ENCODE measurements around the gene HMGCLL1. TPM values are rescaled to one million over a fixed set of nuclear protein-coding genes. Genes with fewer than 3 reads are reported as not detected.

Gene HMGCLL1
- total RNA-seq, 6 experiments from 2014 or later: not detected

- TF ChIP-seq CTCF (IDR thresholded peaks at IDR 0.05): no peak
- H3K9me3 Mint-ChIP-seq: no peaks in the 10 kb centered on the region
- H3K4me3 Mint-ChIP-seq: no peak overlapping the region
- no peaks in the 10 kb centered on the region for H3K36me3 Mint-ChIP-seq (ENCODE audit: low read depth)
- DNase-seq: no peak
- H3K27ac Mint-ChIP-seq: no peak overlapping the region
- H3K27me3 Mint-ChIP-seq (ENCODE audit: insufficient read depth): no peaks in the 10 kb centered on the region
- no peaks in the 10 kb centered on the region for H3K4me1 Mint-ChIP-seq (ENCODE audit: low read depth)
Measured at GRCh38 chr6:55474382-55474781, 104.6 kb downstream of the HMGCLL1 start.

GRCh38 chr6:55473722-55474121 lies 105.3 kb downstream of the HMGCLL1 start:
- Mint-ChIP-seq H3K4me3 (no peak overlapping the region), H3K27me3 (ENCODE audit: insufficient read depth) (no peaks in the 10 kb centered on the region; the same call in 1 of the 2 replicates), H3K27ac (no peak overlapping the region), H3K4me1 (ENCODE audit: low read depth) (no peaks in the 10 kb centered on the region), H3K36me3 (ENCODE audit: low read depth) (no peaks in the 10 kb centered on the region), H3K9me3 (no peaks in the 10 kb centered on the region)
- TF ChIP-seq CTCF (IDR thresholded peaks at IDR 0.05): no peak
- no peak for DNase-seq

GRCh38 chr6:55469951-55470366 lies 109.0 kb downstream of the HMGCLL1 start:
- Mint-ChIP-seq H3K27ac (no peak overlapping the region), H3K9me3 (no peaks in the 10 kb centered on the region), H3K4me3 (no peak overlapping the region), H3K36me3 (ENCODE audit: low read depth) (no peaks in the 10 kb centered on the region), H3K27me3 (ENCODE audit: insufficient read depth) (no peaks in the 10 kb centered on the region; the same call in 1 of the 2 replicates), H3K4me1 (ENCODE audit: low read depth) (no peaks in the 10 kb centered on the region)
- TF ChIP-seq CTCF (IDR thresholded peaks at IDR 0.05): no peak
- no peak for DNase-seq

GRCh38 chr6:55456016-55456415 lies 123.0 kb downstream of the HMGCLL1 start:
- H3K4me1 Mint-ChIP-seq (ENCODE audit: low read depth): no peaks in the 10 kb centered on the region
- no peak for TF ChIP-seq CTCF (IDR thresholded peaks at IDR 0.05)
- no peaks in the 10 kb centered on the region for H3K9me3 Mint-ChIP-seq
- H3K27ac Mint-ChIP-seq: no peak overlapping the region
- no peaks in the 10 kb centered on the region for H3K36me3 Mint-ChIP-seq (ENCODE audit: low read depth)
- H3K4me3 Mint-ChIP-seq: no peak overlapping the region
- peaks cover 3% of the 10 kb centered on the region; the same call in 1 of the 2 replicates for H3K27me3 Mint-ChIP-seq (ENCODE audit: insufficient read depth)
- DNase-seq: no peak

GRCh38 chr6:55450005-55450404 lies 129.0 kb downstream of the HMGCLL1 start:
- no peak overlapping the region for H3K4me3 Mint-ChIP-seq
- H3K36me3 Mint-ChIP-seq (ENCODE audit: low read depth): no peaks in the 10 kb centered on the region
- no peak for DNase-seq
- no peaks in the 10 kb centered on the region for H3K9me3 Mint-ChIP-seq
- no peak overlapping the region for H3K27ac Mint-ChIP-seq
- peaks cover 7% of the 10 kb centered on the region; the same call in 1 of the 2 replicates for H3K4me1 Mint-ChIP-seq (ENCODE audit: low read depth)
- peaks cover 3% of the 10 kb centered on the region; the same call in 1 of the 2 replicates for H3K27me3 Mint-ChIP-seq (ENCODE audit: insufficient read depth)
- no peak for TF ChIP-seq CTCF (IDR thresholded peaks at IDR 0.05)

- Mint-ChIP-seq H3K27me3 (ENCODE audit: insufficient read depth) (no peaks in the 10 kb centered on the region; the same call in 1 of the 2 replicates), H3K36me3 (ENCODE audit: low read depth) (no peaks in the 10 kb centered on the region), H3K27ac (no peak overlapping the region), H3K4me3 (no peak overlapping the region), H3K9me3 (no peaks in the 10 kb centered on the region), H3K4me1 (ENCODE audit: low read depth) (peaks cover 7% of the 10 kb centered on the region; the same call in 1 of the 2 replicates)
- no peak for TF ChIP-seq CTCF (IDR thresholded peaks at IDR 0.05)
- DNase-seq: no peak
Measured at GRCh38 chr6:55449225-55449624, 129.8 kb downstream of the HMGCLL1 start.
